ENCODE measurements around the gene NR2C2AP. TPM values are rescaled to one million over a fixed set of nuclear protein-coding genes. Genes with fewer than 3 reads are reported as not detected.

The NR2C2AP gene
- polyA plus RNA-seq, 1 experiment: 3.8 TPM

DNA sequence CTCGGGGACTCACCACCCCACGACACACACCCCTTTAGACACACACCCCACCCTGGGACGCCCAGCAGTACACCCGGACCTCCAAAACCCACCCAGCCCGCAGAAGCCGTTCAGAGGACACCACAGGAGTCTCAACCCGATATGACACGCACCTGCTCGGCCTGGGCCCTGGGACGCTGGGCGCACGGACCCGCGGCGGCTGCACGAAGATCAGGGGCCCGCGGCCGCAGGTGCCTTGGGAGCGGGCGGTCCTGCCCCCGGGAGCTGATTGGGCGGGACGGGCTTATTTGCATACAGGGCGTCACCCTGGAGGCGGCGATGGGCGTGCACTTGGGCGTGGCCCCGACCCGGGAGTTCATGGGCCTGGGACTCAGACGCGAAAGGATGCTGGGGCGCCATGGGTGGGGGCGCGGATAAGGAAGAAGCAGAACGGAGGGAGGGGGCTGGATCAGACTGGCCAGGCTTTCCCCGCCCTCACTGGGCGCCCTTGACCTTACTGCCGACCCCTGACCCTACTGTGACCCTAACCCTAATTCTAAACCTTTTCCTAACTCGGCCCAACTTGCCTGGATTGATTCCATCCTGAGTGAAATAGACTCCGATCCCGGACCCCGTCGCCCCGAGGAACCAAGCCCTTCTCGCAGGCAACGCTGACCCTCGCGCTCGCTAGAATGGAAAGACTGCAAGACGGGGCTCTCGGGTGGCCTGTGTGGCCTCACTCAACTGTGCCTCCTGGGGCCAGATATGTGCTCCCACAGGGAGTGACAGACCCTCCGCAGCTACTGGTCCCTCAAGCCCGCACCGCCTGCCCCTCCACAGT lies 33.0 kb downstream of the NR2C2AP start, which contains the start of gene MEF2B:
TSS of gene MEF2B (minus strand) at position 211 of the 820 bp plus-strand sequence. CDS start 19,528 bp downstream, outside the sequence.
- no peaks in the 10 kb centered on the region for H3K27me3 ChIP-seq (ENCODE audit: control insufficient read depth, insufficient read depth, low read length)
- ChIA-PET POLR2A (no interaction called here), CTCF (interaction anchor here (0.5 to 1.2 kb wide), 3 partner anchors 12 to 26 kb away, joined by 3 to 5 read pairs (median 4); no protein-coding TSS in a partner anchor)
- H3K9me3 ChIP-seq (ENCODE audit: control insufficient read depth, insufficient read depth, low read length): no peaks in the 10 kb centered on the region; the same call in 1 of the 2 replicates
- no peak within 1 kb of the TSS for H3K27ac ChIP-seq (ENCODE audit: low read depth, low read length)
- TF ChIP-seq, protein P1, sequence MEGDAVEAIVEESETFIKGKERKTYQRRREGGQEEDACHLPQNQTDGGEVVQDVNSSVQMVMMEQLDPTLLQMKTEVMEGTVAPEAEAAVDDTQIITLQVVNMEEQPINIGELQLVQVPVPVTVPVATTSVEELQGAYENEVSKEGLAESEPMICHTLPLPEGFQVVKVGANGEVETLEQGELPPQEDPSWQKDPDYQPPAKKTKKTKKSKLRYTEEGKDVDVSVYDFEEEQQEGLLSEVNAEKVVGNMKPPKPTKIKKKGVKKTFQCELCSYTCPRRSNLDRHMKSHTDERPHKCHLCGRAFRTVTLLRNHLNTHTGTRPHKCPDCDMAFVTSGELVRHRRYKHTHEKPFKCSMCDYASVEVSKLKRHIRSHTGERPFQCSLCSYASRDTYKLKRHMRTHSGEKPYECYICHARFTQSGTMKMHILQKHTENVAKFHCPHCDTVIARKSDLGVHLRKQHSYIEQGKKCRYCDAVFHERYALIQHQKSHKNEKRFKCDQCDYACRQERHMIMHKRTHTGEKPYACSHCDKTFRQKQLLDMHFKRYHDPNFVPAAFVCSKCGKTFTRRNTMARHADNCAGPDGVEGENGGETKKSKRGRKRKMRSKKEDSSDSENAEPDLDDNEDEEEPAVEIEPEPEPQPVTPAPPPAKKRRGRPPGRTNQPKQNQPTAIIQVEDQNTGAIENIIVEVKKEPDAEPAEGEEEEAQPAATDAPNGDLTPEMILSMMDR (IDR thresholded peaks at IDR 0.05; ENCODE audit: low read depth, low read length): no peak
- peak within 1 kb of the TSS; percentile 39 for H3K4me3 ChIP-seq (ENCODE audit: low read depth, low read length)
- no peak for DNase-seq (ENCODE audit: low read depth, low spot score)

DNA sequence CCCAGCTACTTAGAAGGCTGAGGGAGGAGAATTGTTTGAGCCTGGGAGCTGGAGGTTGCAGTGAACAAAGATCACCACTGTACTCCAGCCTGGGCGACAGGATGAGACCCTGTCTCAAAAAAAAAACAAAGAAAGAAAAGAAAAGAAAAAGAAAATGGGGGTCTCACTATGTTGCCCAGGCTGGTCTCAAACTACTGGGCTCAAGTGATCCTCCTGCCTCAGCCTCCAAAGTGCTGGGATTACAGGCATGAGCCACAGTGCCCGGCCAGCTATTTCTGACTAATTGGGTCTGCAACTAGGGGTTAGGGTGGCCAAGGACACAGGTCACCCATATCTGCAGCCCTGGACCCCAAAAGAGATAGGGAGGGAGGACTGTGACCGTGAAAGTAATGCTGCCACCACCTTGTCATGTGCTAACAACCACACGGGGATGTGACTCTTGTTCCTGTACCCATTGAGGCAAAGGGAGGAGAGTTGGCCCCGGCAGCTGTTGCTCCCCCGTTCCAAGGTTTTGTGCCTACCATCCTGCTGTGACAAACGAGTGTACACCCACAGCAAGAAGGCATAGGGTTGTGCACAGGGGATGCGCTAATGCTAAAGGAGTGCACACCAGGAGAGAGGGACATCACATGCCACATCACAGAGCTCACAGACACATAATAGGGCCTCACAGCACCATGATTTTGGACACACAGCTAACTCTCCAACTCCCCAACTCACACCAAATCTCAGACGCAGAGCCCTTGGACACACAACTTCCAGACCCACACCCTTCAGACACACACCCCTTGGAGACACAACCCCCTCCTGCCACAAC lies 33.8 kb downstream of the NR2C2AP start:
- Histone ChIP-seq H3K4me3 (ENCODE audit: low read depth, low read length) (peak overlapping the region; percentile 39), H3K9me3 (ENCODE audit: control insufficient read depth, insufficient read depth, low read length) (no peaks in the 10 kb centered on the region; the same call in 1 of the 2 replicates), H3K27me3 (ENCODE audit: control insufficient read depth, insufficient read depth, low read length) (no peaks in the 10 kb centered on the region), H3K27ac (ENCODE audit: low read depth, low read length) (no peak overlapping the region)
- no peak for DNase-seq (ENCODE audit: low read depth, low spot score)
- TF ChIP-seq, protein P1 (IDR thresholded peaks at IDR 0.05; ENCODE audit: low read depth, low read length): no peak
- CTCF ChIA-PET: interaction anchor here (0.5 to 1.2 kb wide), 2 partner anchors 11 to 27 kb away, joined by 3 to 4 read pairs; no protein-coding TSS in a partner anchor
- POLR2A ChIA-PET: no interaction called here

DNA sequence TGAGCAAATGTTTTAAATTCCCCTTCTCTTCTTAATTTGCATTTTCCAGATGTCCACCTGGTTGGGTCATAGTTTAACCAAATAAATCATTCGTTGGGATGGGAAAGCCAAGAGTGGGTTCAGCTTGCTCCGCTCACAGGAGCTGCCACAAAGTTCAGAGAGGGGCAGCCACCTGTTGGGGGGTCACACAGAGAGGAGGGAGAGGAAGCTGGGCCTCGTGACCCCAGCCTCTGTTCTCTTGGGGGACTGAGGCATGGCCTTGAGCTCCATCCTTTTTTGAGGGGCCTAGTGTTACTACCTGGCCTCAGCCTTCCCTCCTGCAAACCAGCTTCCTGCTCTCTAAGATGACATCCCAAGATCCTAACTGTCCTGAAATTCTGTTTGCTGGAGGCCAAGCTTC lies 35.6 kb downstream of the NR2C2AP start:
- ChIA-PET CTCF (interaction anchor here (2.4 kb wide), 1 partner anchor 21 kb away, joined by 13 read pairs; no protein-coding TSS in a partner anchor), POLR2A (no interaction called here)
- no peak for DNase-seq (ENCODE audit: low read depth, low spot score)
- Histone ChIP-seq H3K9me3 (ENCODE audit: control insufficient read depth, insufficient read depth, low read length) (no peaks in the 10 kb centered on the region; the same call in 1 of the 2 replicates), H3K27me3 (ENCODE audit: control insufficient read depth, insufficient read depth, low read length) (no peaks in the 10 kb centered on the region), H3K27ac (ENCODE audit: low read depth, low read length) (no peak overlapping the region), H3K4me3 (ENCODE audit: low read depth, low read length) (no peak overlapping the region)
- TF ChIP-seq, protein P1 (IDR thresholded peaks at IDR 0.05; ENCODE audit: low read depth, low read length): no peak

DNA sequence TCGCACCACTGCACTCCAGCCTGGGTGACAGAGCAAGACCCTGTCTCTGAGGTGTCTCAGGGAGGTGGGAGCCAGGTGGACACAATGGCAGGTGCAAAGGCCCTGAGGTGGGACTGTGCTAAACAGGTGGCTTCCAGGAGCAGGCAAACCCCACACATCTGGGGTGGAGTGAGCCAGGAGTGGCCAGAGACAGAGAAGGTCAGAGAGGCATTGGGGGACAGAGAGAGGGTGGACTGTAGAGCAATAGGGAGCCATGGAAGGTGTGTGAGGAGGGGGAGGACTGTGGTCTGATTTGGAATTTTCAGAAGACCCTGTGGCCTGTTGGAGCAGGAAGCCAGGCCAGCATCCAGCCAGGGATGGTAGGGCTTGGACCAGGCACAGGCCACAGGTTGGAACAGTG lies 37.8 kb downstream of the NR2C2AP start:
- H3K9me3 ChIP-seq (ENCODE audit: control insufficient read depth, insufficient read depth, low read length): no peaks in the 10 kb centered on the region; the same call in 1 of the 2 replicates
- H3K27me3 ChIP-seq (ENCODE audit: control insufficient read depth, insufficient read depth, low read length): no peaks in the 10 kb centered on the region
- ChIA-PET CTCF (no interaction called here), POLR2A (no interaction called here)
- no peak for DNase-seq (ENCODE audit: low read depth, low spot score)
- H3K4me3 ChIP-seq (ENCODE audit: low read depth, low read length): no peak overlapping the region
- H3K27ac ChIP-seq (ENCODE audit: low read depth, low read length): no peak overlapping the region
- TF ChIP-seq, protein P1 (IDR thresholded peaks at IDR 0.05; ENCODE audit: low read depth, low read length): no peak

Data from AG04450 (cell line).